Liver (tissue), 3 donors: Measurements from ENCODE around the gene PMM2.

ENCODE experiments used
- GABPA ChIP-seq, 2 donors: IDR thresholded peaks in 1 of 2; conservative IDR thresholded peaks in 1 of 2; 2 replicates each; pipeline ENCODE4 v1.6.1; 2016; ENCODE audit warnings: antibody characterized with exemption in 2 of 2, mild to moderate bottlenecking in 1 of 2, moderate library complexity in 1 of 2
- HNF4G ChIP-seq: IDR thresholded peaks from 2 replicates; pipeline ENCODE4 v1.6.1; 2016; ENCODE audit warnings: antibody characterized with exemption
- JUND ChIP-seq, 2 donors: IDR thresholded peaks; 2 replicates each; pipeline ENCODE4 v1.6.1; 2016; ENCODE audit warnings: antibody characterized with exemption in 2 of 2
- NR2F2 ChIP-seq: IDR thresholded peaks from 2 replicates; pipeline ENCODE4 v1.6.1; 2016; ENCODE audit warnings: antibody characterized with exemption
- RAD21 ChIP-seq, 2 donors: IDR thresholded peaks; 2 replicates each; pipeline ENCODE4 v1.6.1; 2016; ENCODE audit warnings: antibody characterized with exemption in 2 of 2, mild to moderate bottlenecking in 2 of 2
- SP1 ChIP-seq: IDR thresholded peaks from 2 replicates; pipeline ENCODE4 v1.6.1; 2018; ENCODE audit warnings: antibody characterized with exemption, mild to moderate bottlenecking
- TAF1 ChIP-seq: conservative IDR thresholded peaks from 2 replicates; pipeline ENCODE4 v1.6.1; 2016; ENCODE audit warnings: antibody characterized with exemption, mild to moderate bottlenecking
- TF ChIP-seq, protein P1 (sequence below): fragments of 150-350 bp; IDR thresholded peaks from 2 replicates; pipeline ENCODE4 v1.5.1; 2017; ENCODE audit warnings: improper control_type of control experiment, low read depth, low read length; ENCODE audit not compliant: missing input control
- TF ChIP-seq, protein P2 (sequence below): IDR thresholded peaks from 2 replicates; pipeline ENCODE4 v1.6.1; 2016; ENCODE audit warnings: antibody characterized with exemption, mild to moderate bottlenecking
- TF ChIP-seq, protein P3 (sequence below): IDR thresholded peaks from 2 replicates; pipeline ENCODE4 v1.6.1; 2016; ENCODE audit warnings: antibody characterized with exemption
- TF ChIP-seq, protein P4 (sequence below): IDR thresholded peaks from 2 replicates; pipeline ENCODE4 v1.6.1; 2016; ENCODE audit warnings: antibody characterized with exemption
- TF ChIP-seq, protein P5 (sequence below): IDR thresholded peaks from 2 replicates; pipeline ENCODE4 v1.6.1; 2016; ENCODE audit warnings: antibody characterized with exemption
- donor health status: healthy.
- donor health status: healthy.

DNA sequence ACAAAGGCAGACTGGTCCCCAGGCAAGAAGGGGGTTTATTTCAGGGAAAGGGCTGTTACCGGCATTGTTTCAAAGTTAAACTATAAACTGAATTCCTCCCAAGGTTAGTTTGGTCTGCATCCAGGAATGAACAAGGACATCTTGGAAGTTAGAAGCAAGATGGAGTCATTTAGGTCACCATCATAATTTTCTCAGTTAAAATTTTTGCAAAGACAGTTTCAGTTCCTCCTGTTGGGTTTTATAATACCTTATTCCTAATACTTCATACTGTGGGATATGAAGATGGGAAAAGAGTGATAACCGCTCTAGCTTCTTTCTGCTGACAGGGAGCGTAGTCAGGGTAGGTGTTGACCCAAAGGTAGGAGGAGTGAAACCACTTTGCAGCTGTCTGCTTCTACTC, 24.8 kb downstream of the PMM2 start:
- TF ChIP-seq SP1 (no peak), NR2F2 (no peak), JUND (IDR thresholded peaks at IDR 0.05) (no peak), GABPA (IDR thresholded peaks at IDR 0.05 in 1 of 2, conservative IDR thresholded peaks at IDR 0.05 in 1 of 2) (no peak), TAF1 (no peak), HNF4G (no peak), RAD21 (IDR thresholded peaks at IDR 0.05) (no peak)
- TF ChIP-seq, protein P1, sequence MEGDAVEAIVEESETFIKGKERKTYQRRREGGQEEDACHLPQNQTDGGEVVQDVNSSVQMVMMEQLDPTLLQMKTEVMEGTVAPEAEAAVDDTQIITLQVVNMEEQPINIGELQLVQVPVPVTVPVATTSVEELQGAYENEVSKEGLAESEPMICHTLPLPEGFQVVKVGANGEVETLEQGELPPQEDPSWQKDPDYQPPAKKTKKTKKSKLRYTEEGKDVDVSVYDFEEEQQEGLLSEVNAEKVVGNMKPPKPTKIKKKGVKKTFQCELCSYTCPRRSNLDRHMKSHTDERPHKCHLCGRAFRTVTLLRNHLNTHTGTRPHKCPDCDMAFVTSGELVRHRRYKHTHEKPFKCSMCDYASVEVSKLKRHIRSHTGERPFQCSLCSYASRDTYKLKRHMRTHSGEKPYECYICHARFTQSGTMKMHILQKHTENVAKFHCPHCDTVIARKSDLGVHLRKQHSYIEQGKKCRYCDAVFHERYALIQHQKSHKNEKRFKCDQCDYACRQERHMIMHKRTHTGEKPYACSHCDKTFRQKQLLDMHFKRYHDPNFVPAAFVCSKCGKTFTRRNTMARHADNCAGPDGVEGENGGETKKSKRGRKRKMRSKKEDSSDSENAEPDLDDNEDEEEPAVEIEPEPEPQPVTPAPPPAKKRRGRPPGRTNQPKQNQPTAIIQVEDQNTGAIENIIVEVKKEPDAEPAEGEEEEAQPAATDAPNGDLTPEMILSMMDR, result no peak
- TF ChIP-seq, protein P2, sequence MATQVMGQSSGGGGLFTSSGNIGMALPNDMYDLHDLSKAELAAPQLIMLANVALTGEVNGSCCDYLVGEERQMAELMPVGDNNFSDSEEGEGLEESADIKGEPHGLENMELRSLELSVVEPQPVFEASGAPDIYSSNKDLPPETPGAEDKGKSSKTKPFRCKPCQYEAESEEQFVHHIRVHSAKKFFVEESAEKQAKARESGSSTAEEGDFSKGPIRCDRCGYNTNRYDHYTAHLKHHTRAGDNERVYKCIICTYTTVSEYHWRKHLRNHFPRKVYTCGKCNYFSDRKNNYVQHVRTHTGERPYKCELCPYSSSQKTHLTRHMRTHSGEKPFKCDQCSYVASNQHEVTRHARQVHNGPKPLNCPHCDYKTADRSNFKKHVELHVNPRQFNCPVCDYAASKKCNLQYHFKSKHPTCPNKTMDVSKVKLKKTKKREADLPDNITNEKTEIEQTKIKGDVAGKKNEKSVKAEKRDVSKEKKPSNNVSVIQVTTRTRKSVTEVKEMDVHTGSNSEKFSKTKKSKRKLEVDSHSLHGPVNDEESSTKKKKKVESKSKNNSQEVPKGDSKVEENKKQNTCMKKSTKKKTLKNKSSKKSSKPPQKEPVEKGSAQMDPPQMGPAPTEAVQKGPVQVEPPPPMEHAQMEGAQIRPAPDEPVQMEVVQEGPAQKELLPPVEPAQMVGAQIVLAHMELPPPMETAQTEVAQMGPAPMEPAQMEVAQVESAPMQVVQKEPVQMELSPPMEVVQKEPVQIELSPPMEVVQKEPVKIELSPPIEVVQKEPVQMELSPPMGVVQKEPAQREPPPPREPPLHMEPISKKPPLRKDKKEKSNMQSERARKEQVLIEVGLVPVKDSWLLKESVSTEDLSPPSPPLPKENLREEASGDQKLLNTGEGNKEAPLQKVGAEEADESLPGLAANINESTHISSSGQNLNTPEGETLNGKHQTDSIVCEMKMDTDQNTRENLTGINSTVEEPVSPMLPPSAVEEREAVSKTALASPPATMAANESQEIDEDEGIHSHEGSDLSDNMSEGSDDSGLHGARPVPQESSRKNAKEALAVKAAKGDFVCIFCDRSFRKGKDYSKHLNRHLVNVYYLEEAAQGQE, result no peak
- TF ChIP-seq, protein P3, sequence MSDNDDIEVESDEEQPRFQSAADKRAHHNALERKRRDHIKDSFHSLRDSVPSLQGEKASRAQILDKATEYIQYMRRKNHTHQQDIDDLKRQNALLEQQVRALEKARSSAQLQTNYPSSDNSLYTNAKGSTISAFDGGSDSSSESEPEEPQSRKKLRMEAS, result no peak
- TF ChIP-seq, protein P4, sequence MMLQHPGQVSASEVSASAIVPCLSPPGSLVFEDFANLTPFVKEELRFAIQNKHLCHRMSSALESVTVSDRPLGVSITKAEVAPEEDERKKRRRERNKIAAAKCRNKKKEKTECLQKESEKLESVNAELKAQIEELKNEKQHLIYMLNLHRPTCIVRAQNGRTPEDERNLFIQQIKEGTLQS, result no peak
- TF ChIP-seq, protein P5, sequence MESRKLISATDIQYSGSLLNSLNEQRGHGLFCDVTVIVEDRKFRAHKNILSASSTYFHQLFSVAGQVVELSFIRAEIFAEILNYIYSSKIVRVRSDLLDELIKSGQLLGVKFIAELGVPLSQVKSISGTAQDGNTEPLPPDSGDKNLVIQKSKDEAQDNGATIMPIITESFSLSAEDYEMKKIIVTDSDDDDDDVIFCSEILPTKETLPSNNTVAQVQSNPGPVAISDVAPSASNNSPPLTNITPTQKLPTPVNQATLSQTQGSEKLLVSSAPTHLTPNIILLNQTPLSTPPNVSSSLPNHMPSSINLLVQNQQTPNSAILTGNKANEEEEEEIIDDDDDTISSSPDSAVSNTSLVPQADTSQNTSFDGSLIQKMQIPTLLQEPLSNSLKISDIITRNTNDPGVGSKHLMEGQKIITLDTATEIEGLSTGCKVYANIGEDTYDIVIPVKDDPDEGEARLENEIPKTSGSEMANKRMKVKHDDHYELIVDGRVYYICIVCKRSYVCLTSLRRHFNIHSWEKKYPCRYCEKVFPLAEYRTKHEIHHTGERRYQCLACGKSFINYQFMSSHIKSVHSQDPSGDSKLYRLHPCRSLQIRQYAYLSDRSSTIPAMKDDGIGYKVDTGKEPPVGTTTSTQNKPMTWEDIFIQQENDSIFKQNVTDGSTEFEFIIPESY, result no peak
